Tibial nerve (tissue), 3 donors: Measurements from ENCODE around the gene TEX101.

Experiments
- CTCF ChIP-seq, 5 experiments: fragments of 200-600 bp in 3 of 5; fragments of 450-650 bp in 2 of 5; sonication (generic) in 3 of 5; IDR thresholded peaks; one replicate each; pipeline ENCODE4 v1.5.1; 2016 to 2019; ENCODE audit warnings: antibody characterized with exemption in 5 of 5, mild to moderate bottlenecking in 3 of 5, moderate library complexity in 2 of 5
- POLR2A ChIP-seq, 2 donors: fragments of 450-650 bp; IDR thresholded peaks; one replicate each; pipeline ENCODE4 v1.6.1; 2017; ENCODE audit warnings: antibody characterized with exemption in 2 of 2, mild to moderate bottlenecking in 2 of 2, moderate library complexity in 2 of 2

- TF ChIP-seq POLR2A (IDR thresholded peaks at IDR 0.05) = no peak
- no peak for TF ChIP-seq CTCF (IDR thresholded peaks at IDR 0.05)
Observed at GRCh38 chr19:43461303-43461702, 46.6 kb downstream of the TEX101 start.
